Osteoblast (primary cell): ENCODE results near the gene PLEKHG4B. TPM values are rescaled to one million over a fixed set of nuclear protein-coding genes. Genes with fewer than 3 reads are reported as not detected.

ENCODE experiments used
- DNase-seq: peaks from one replicate; pipeline ENCODE4 v3.0.0; 2011; ENCODE audit warnings: low spot score, mixed read lengths; ENCODE audit not compliant: insufficient read length; ENCODE audit errors: missing footprints
- H2AFZ ChIP-seq: 2 replicates; pipeline ENCODE4 v1.6.0; 2011; ENCODE audit warnings: mild to moderate bottlenecking, low read length
- H3K27ac ChIP-seq: 2 replicates; pipeline ENCODE4 v1.5.1; 2011; ENCODE audit warnings: mild to moderate bottlenecking, low read depth, low read length, moderate library complexity
- H3K27me3 ChIP-seq: 2 replicates; pipeline ENCODE4 v1.6.0; 2012; ENCODE audit warnings: mild to moderate bottlenecking, control low read depth, inconsistent platforms, low read length, moderate library complexity; ENCODE audit not compliant: insufficient read depth
- H3K36me3 ChIP-seq: 2 replicates; pipeline ENCODE4 v1.5.1; 2011; ENCODE audit warnings: mild to moderate bottlenecking, low read length, control low read depth, moderate library complexity; ENCODE audit not compliant: insufficient read depth
- H3K4me1 ChIP-seq: 2 replicates; pipeline ENCODE4 v1.5.1; 2011; ENCODE audit warnings: mild to moderate bottlenecking, low read length, control low read depth, moderate library complexity; ENCODE audit not compliant: insufficient read depth
- H3K4me2 ChIP-seq: 2 replicates; pipeline ENCODE4 v1.6.0; 2011; ENCODE audit warnings: mild to moderate bottlenecking, low read length; ENCODE audit not compliant: insufficient read depth
- H3K4me3 ChIP-seq: fragments of 200-600 bp; sonication (generic); 3 replicates; pipeline ENCODE4 v1.5.1; 2012; ENCODE audit warnings: mild to moderate bottlenecking, low read length, inconsistent platforms; ENCODE audit not compliant: insufficient read depth
- H3K79me2 ChIP-seq: 2 replicates; pipeline ENCODE4 v1.6.0; 2012; ENCODE audit warnings: mild to moderate bottlenecking, low read length, control low read depth, inconsistent platforms; ENCODE audit not compliant: insufficient read depth
- H3K9me3 ChIP-seq: 2 replicates; pipeline ENCODE4 v1.5.1; 2011; ENCODE audit warnings: low read depth, low read length, control low read depth
- H4K20me1 ChIP-seq: 2 replicates; pipeline ENCODE4 v1.6.0; 2012; ENCODE audit warnings: mild to moderate bottlenecking, low read length, control low read depth; ENCODE audit not compliant: insufficient read depth
- total RNA-seq: library from RNA; depleted of rRNA; stranded (reverse); fragments of >200 nt; gene quantifications from 2 replicates; pipeline ENCODE4 v1.2.3, GENCODE V29; 2012
- TF ChIP-seq, protein P1 (sequence below): IDR thresholded peaks from 2 replicates; pipeline ENCODE4 v1.5.1; 2011; ENCODE audit warnings: mild to moderate bottlenecking, low read depth, low read length, moderate library complexity; ENCODE audit errors: extremely low read depth

Gene PLEKHG4B
- total RNA-seq, 1 donor = 0.36 TPM

GRCh38 chr5:166441-167372 is 74.7 kb downstream of the PLEKHG4B start:
- Histone ChIP-seq H3K27ac (no peak overlapping the region), H3K36me3 (no peaks in the 10 kb centered on the region), H2AFZ (no peak overlapping the region), H3K79me2 (no peaks in the 10 kb centered on the region), H3K4me1 (peaks cover 22% of the 10 kb centered on the region), H3K9me3 (no peaks in the 10 kb centered on the region), H3K4me2 (no peak overlapping the region), H3K27me3 (peaks cover under 1% of the 10 kb centered on the region), H4K20me1 (no peaks in the 10 kb centered on the region), H3K4me3 (no peak overlapping the region)
- TF ChIP-seq, protein P1, sequence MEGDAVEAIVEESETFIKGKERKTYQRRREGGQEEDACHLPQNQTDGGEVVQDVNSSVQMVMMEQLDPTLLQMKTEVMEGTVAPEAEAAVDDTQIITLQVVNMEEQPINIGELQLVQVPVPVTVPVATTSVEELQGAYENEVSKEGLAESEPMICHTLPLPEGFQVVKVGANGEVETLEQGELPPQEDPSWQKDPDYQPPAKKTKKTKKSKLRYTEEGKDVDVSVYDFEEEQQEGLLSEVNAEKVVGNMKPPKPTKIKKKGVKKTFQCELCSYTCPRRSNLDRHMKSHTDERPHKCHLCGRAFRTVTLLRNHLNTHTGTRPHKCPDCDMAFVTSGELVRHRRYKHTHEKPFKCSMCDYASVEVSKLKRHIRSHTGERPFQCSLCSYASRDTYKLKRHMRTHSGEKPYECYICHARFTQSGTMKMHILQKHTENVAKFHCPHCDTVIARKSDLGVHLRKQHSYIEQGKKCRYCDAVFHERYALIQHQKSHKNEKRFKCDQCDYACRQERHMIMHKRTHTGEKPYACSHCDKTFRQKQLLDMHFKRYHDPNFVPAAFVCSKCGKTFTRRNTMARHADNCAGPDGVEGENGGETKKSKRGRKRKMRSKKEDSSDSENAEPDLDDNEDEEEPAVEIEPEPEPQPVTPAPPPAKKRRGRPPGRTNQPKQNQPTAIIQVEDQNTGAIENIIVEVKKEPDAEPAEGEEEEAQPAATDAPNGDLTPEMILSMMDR = no peak
- DNase-seq = peak; percentile 80

GRCh38 chr5:167511-167910 is 75.5 kb downstream of the PLEKHG4B start:
- H3K9me3 ChIP-seq = no peaks in the 10 kb centered on the region
- no peaks in the 10 kb centered on the region for H4K20me1 ChIP-seq
- no peaks in the 10 kb centered on the region for H3K27me3 ChIP-seq
- H3K4me3 ChIP-seq = no peak overlapping the region
- no peak overlapping the region for H3K4me2 ChIP-seq
- TF ChIP-seq, protein P1 = no peak
- no peaks in the 10 kb centered on the region for H3K36me3 ChIP-seq
- peaks cover 22% of the 10 kb centered on the region for H3K4me1 ChIP-seq
- H3K27ac ChIP-seq = peak overlapping the region; percentile 95
- peak; percentile 74 for DNase-seq
- no peaks in the 10 kb centered on the region for H3K79me2 ChIP-seq
- no peak overlapping the region for H2AFZ ChIP-seq

DNA sequence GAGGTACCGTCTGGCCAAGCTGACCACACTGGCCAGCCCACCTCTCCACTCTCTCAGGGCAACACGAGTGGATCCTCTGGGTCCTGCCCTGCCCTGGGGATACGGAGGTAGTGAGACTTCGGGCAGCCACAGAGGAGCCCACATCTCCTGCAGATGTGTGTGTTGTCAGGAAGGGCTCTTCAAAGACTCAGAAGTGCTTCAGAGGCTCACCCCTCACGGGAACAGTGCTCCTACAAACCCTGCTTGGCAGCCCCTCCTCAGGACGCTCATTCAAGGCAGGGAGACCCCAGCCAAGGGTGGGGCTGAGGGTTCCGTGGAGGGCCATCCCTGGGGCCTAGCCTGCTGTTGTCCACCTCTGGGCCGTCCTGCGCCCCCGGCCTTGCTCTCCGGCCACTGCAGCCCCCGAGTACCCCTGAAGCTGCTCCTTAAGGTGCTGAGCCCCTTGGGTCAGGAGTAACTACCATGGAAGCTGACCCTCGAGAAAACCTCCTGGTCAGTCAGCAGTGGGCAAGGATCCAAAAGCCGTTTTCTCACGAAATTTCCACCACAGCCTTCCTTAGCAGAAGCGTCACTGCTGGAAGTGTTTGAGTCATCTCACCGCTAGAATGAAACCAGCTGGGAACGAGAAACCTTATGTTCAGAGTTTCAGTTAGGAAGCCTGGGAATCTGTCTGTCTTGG is 76.2 kb downstream of the PLEKHG4B start:
- Histone ChIP-seq H3K27ac (peak overlapping the region; percentile 95), H3K36me3 (no peaks in the 10 kb centered on the region), H3K4me3 (no peak overlapping the region), H3K4me1 (peaks cover 22% of the 10 kb centered on the region), H3K27me3 (no peaks in the 10 kb centered on the region), H2AFZ (no peak overlapping the region), H3K9me3 (no peaks in the 10 kb centered on the region), H3K4me2 (peak overlapping the region; percentile 72), H4K20me1 (no peaks in the 10 kb centered on the region), H3K79me2 (no peaks in the 10 kb centered on the region)
- DNase-seq = peak; percentile 100
- TF ChIP-seq, protein P1 = no peak

DNA sequence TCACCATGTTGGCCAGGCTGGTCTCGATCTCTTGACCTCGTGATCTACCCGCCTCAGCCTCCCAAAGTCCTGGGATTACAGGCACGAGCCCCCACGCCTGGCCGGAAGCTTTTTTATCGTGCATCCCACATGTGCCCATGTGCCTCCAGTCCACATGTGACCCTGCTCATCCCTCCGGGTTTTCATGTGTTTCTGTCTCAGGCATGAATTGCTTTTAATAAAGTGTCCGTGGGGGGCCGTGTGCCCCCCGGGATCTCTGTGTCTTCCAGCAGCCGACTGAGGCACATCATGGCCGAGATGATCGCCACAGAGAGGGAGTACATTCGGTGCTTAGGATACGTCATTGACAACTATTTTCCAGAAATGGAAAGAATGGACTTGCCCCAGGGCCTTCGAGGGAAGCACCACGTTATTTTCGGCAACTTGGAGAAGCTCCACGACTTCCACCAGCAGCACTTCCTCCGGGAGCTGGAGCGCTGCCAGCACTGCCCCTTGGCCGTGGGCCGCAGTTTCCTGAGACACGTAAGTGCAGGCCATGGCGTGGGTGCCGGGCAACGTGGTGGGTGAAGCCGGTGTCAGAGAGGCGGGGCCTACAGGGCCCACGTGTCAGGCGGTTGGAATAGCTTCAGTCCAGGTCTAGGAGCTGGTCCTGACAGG is 77.2 kb downstream of the PLEKHG4B start:
- no peaks in the 10 kb centered on the region for H3K27me3 ChIP-seq
- no peaks in the 10 kb centered on the region for H3K36me3 ChIP-seq
- H3K4me1 ChIP-seq = peaks cover 22% of the 10 kb centered on the region
- H4K20me1 ChIP-seq = no peaks in the 10 kb centered on the region
- H3K27ac ChIP-seq = peak overlapping the region; percentile 95
- no peaks in the 10 kb centered on the region for H3K79me2 ChIP-seq
- no peak overlapping the region for H3K4me2 ChIP-seq
- peak; percentile 86 for DNase-seq
- TF ChIP-seq, protein P1 = no peak
- no peak overlapping the region for H3K4me3 ChIP-seq
- H2AFZ ChIP-seq = no peak overlapping the region
- H3K9me3 ChIP-seq = no peaks in the 10 kb centered on the region
